Activated T-helper 9 cell treated with anti-CD3 and anti-CD28 coated beads, Interleukin-2, amount 50 U/mL, for 16 hours (primary cell): ENCODE data around the gene NCBP3.
"Not testable (repeated sequence)": the region's sequence is repeated elsewhere in the genome, so short reads cannot be mapped to it uniquely, and the experiment has no call there.

Source experiments
- DNase-seq: peaks from one replicate; pipeline ENCODE4 v3.0.0-alpha.2; 2020; ENCODE audit warnings: low read depth

Gene NCBP3

GRCh38 chr17:3788200-3788599 is 57.8 kb downstream of the NCBP3 start:
- DNase-seq = no peak

- not testable (repeated sequence) for DNase-seq
Measured at GRCh38 chr17:3785323-3785722, 60.7 kb downstream of the NCBP3 start.

GRCh38 chr17:3782751-3783150 is 63.3 kb downstream of the NCBP3 start:
- DNase-seq = no peak

GRCh38 chr17:3780986-3781385 is 65.1 kb downstream of the NCBP3 start:
- DNase-seq = no peak

GRCh38 chr17:3777366-3778120 is 68.5 kb downstream of the NCBP3 start:
- no peak for DNase-seq

- no peak for DNase-seq
Measured at GRCh38 chr17:3773966-3774365, 72.1 kb downstream of the NCBP3 start.

- no peak for DNase-seq
Measured at GRCh38 chr17:3773511-3773910, 72.5 kb downstream of the NCBP3 start.

GRCh38 chr17:3772764-3773163 is 73.3 kb downstream of the NCBP3 start:
- no peak for DNase-seq

GRCh38 chr17:3771140-3771539 is 74.9 kb downstream of the NCBP3 start:
- no peak for DNase-seq

- DNase-seq = no peak
Measured at GRCh38 chr17:3770466-3770865, 75.6 kb downstream of the NCBP3 start.

GRCh38 chr17:3768769-3769168 is 77.3 kb downstream of the NCBP3 start:
- no peak for DNase-seq

GRCh38 chr17:3768341-3768740 is 77.7 kb downstream of the NCBP3 start:
- no peak for DNase-seq

- no peak for DNase-seq
Measured at GRCh38 chr17:3766779-3767178, 79.3 kb downstream of the NCBP3 start.

GRCh38 chr17:3765981-3766380 is 80.1 kb downstream of the NCBP3 start:
- DNase-seq = no peak

GRCh38 chr17:3763777-3764170 is 82.3 kb downstream of the NCBP3 start:
- DNase-seq = no peak

- DNase-seq = peak; percentile 28
Measured at GRCh38 chr17:3762922-3763776, 82.9 kb downstream of the NCBP3 start.

- no peak for DNase-seq
Measured at GRCh38 chr17:3761918-3762380, 84.1 kb downstream of the NCBP3 start.

- no peak for DNase-seq
Measured at GRCh38 chr17:3761036-3761917, 84.8 kb downstream of the NCBP3 start.

GRCh38 chr17:3759597-3760216 is 86.3 kb downstream of the NCBP3 start:
- no peak for DNase-seq

- no peak for DNase-seq
Measured at GRCh38 chr17:3755335-3756030, 90.6 kb downstream of the NCBP3 start.
